Medulla oblongata (tissue), 1 donor: ENCODE measurements around the gene MYCBP2.
"Not testable (repeated sequence)": the region's sequence is repeated elsewhere in the genome, so short reads cannot be mapped to it uniquely, and the experiment has no call there.

Source experiments
- DNase-seq: peaks from one replicate; pipeline ENCODE4 v3.0.0-alpha.2; 2015; ENCODE audit errors: extremely low spot score

MYCBP2 gene, protein sequence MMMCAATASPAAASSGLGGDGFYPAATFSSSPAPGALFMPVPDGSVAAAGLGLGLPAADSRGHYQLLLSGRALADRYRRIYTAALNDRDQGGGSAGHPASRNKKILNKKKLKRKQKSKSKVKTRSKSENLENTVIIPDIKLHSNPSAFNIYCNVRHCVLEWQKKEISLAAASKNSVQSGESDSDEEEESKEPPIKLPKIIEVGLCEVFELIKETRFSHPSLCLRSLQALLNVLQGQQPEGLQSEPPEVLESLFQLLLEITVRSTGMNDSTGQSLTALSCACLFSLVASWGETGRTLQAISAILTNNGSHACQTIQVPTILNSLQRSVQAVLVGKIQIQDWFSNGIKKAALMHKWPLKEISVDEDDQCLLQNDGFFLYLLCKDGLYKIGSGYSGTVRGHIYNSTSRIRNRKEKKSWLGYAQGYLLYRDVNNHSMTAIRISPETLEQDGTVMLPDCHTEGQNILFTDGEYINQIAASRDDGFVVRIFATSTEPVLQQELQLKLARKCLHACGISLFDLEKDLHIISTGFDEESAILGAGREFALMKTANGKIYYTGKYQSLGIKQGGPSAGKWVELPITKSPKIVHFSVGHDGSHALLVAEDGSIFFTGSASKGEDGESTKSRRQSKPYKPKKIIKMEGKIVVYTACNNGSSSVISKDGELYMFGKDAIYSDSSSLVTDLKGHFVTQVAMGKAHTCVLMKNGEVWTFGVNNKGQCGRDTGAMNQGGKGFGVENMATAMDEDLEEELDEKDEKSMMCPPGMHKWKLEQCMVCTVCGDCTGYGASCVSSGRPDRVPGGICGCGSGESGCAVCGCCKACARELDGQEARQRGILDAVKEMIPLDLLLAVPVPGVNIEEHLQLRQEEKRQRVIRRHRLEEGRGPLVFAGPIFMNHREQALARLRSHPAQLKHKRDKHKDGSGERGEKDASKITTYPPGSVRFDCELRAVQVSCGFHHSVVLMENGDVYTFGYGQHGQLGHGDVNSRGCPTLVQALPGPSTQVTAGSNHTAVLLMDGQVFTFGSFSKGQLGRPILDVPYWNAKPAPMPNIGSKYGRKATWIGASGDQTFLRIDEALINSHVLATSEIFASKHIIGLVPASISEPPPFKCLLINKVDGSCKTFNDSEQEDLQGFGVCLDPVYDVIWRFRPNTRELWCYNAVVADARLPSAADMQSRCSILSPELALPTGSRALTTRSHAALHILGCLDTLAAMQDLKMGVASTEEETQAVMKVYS (N-terminal part only)

GRCh38 chr13:77326905-77327604, at the start of gene MYCBP2:
TSS of gene MYCBP2 (minus strand) at chr13:77327094. CDS start at chr13:77326775, 319 bp downstream.
- peak; percentile 99 for DNase-seq

DNA sequence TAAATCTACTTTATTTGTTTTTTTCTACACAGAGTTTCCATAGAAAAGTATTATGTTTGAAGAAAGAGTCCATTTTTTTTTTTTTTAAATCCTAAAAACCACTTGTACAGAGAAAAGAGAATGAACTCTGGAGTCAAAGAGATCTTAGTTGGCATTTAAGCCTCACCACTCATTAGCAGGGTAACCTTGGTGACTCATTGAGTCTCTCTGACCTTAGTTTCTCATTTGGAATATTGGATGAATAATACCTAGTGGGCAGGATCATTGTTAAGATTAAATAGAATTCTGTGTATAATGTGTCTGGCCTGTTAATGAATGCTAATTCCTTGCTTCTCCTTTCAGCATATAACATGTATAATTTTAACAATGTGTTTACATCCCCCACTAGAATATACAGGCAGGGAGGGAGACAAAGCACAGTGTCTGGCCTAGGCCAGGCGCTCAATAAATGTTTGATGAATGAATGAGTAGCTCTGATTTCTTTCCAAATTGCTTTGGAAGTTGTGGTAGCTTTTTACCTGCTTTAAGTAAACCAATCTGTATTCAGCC, 48.7 kb upstream of the MYCBP2 start:
- DNase-seq, result no peak

GRCh38 chr13:77374786-77375185, 47.9 kb upstream of the MYCBP2 start:
- no peak for DNase-seq

GRCh38 chr13:77374339-77374738, 47.4 kb upstream of the MYCBP2 start:
- DNase-seq, result no peak

GRCh38 chr13:77373502-77373901, 46.6 kb upstream of the MYCBP2 start:
- no peak for DNase-seq

GRCh38 chr13:77372275-77372674, 45.4 kb upstream of the MYCBP2 start:
- DNase-seq, result no peak

DNA sequence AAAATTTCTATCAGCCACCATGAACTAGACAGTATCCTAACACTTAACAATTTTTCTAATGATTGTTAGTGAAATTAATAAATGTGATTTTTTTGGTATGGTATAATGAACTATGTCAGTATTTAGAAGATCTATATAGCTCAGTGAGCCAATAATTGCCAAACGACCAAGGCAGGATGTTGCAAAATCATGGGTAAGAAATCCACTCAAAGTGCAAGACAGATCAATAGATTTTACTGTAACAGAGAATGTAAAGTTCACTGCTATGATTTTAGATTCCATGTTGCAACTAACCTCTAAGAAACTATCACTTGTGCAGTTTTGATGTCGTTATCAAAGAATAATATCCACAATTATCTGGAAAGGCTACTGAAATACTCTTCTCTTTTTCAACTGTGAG, 44.0 kb upstream of the MYCBP2 start:
- DNase-seq, result no peak

- no peak for DNase-seq
Measured at GRCh38 chr13:77362166-77362565, 35.3 kb upstream of the MYCBP2 start.

DNA sequence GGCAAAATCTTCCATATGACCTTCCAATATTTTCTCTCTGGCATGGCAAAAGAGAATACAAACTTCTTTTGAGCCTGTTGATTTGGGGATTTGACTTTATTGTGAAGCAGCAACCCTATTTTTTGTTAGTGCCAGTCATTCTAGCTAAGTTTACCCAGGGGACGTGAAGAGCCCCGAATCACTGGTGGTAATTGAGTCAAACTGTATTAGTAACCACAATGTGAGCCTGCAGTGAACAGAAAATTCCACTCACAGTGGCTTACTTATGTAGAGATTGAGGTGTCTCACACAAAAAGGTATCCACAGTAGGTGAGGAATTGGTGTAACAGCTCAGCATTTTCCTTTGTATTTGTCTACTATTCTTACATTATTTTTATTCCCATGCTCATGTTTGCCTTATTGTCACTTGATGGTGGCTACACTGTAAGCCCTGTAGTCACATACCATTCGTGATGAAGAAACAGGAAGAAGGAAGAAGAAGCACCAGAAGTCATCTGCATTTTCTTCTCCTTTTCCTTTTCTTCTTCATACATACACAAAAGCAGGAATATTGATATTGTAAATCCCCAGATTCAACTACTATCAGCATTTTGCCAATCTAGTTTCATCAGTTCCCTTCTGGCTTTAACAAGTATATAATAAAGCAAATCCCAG, 33.3 kb upstream of the MYCBP2 start:
- DNase-seq, result no peak

- DNase-seq, result no peak
Measured at GRCh38 chr13:77359171-77359570, 32.3 kb upstream of the MYCBP2 start.

DNA sequence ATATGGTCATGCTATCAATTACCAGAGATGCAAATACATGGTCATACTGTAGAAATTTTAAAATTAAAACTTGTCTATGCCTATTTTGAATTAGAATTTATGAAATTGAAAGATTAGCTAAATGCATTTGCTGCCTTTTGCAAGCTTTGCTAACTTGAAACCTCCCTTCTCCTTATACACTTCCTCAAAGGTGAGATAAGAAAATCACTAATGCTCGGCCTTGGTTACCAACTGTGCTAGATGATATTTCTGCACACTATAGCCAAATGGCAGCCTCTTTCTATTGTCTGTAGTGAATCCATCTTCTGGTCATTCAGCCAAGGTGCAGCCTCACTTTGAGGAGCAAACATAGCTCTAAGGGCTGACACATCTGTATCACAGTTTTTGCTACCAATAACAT, 31.1 kb upstream of the MYCBP2 start:
- no peak for DNase-seq

GRCh38 chr13:77356155-77356554, 29.3 kb upstream of the MYCBP2 start:
- no peak for DNase-seq

DNA sequence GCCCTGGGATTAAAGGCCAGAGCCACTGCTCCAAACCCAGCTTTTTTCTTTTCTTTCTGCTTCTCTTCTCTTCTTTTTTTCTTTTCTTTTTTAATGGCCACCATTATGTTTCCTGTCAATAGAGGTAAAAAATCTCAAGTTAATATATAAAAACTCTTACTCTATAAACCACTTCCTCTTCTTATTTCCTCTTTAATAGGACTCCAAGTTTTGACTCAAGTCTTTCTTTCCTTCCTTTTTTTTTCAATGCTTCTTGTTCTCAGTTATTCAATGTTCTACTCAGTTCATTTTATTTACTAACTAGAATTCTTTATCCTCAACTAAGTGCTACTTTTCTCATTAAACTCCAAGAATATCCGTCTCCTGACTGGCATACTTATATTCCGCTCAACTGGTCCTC, 27.1 kb upstream of the MYCBP2 start:
- no peak for DNase-seq

DNA sequence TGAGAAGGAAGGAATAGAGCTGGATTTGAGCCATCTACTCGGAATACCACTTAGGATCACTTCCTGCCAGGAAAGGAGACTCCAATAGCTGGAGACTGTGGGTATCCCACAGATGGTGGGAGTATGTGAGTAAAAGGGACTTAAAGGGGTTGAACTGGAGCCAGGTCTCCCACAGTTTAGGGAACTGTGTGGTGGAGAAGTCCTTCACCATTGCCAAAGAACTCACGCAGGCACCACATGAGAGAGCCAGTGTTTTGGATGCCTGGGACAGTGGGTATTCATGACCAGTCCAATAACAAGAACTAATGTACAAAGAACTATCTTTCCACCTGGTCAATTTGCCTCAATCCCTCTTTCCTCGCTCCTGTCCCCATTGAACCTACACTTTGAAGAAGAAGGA, 24.4 kb upstream of the MYCBP2 start:
- peak; percentile 83 for DNase-seq

DNA sequence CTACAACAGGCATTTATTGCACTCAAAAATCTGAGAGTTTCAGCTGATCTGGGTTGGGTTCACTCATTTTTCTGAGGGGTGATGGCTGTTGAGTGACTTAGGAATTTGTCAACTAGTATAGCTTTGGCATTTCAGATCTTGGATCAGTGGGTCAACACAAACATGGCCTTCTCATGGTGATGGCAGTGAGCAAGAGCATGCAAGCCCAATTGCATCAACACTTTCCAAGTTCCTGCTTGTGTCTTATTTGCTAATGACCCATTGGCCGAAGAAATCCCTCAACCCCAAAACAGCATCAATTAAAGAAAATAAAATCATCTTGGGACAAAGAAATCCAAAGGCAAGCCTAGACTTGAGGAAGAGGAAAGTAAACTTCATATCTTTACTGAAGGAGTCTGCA, 23.9 kb upstream of the MYCBP2 start:
- DNase-seq, result no peak

GRCh38 chr13:77349365-77349764, 22.5 kb upstream of the MYCBP2 start:
- no peak for DNase-seq

GRCh38 chr13:77347351-77347750, 20.5 kb upstream of the MYCBP2 start:
- not testable (repeated sequence) for DNase-seq

DNA sequence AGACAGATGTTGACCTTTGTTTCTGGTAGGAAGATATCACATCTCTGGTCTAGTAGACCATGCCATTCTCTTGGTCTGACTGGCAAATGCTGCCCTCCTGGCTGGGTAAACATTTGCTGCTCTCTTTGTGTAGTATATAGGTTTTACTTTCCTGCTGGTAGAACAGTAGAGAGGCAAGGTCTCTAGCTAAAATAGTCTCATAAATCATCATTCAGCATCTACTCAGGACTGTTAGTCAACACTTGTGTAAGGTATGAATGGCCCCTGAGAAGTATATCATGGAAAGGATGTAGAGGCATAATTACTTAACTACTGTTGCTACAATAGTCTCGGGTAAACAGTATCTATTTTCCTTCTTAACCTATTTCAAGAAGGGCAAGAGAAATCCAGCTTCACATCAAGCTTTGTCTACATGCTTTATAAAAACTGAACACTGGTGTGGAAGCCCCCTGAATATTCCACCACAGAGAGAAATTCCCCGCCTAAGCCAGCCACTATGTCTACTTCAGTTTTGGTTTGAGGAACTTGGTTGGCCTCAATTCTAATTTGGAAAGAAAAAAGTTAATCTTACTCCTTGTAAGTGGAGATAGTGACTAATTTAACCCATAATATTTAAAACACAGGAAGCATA, 18.4 kb upstream of the MYCBP2 start:
- no peak for DNase-seq

DNA sequence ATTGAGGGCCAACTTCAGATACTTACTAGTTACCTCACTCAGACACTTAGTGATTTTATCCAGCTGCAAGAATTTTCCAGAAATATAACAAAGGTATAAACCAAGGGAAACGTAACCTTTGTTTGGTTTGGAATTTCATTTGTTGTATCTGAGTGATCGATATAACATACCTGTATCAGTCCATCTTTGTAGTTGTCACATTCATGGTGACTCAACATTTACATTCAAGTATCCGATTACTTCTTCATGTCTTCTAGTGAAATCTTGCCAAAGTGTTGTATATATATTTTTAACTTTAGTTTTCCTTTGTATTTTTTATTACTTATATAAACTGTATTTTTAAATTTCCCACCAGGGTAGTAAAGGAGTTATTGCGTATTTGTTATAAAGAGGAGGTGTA, 16.9 kb upstream of the MYCBP2 start:
- DNase-seq, result no peak

DNA sequence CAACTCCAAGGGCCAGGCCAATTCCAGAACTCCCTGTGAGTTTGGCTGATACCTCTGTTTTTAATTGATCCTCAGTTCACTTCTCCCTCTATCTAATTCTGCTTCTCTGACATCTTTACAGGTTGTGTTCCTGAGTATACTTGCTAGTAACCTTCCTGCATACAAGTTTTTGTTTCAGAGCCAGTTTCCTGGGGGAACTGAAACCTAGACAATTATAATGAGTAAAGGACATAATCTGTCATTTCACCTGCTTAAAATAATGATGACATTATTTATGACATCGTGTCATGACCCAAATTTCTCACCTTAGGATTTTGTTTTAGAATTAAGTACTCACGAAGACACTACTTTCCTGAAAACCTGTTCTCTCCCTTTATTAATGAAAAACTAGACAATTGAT, 12.5 kb upstream of the MYCBP2 start:
- no peak for DNase-seq
